ENCODE results near the gene FAM131A. TPM values are rescaled to one million over a fixed set of nuclear protein-coding genes. Genes with fewer than 3 reads are reported as not detected.

FAM131A gene
- total and polyA plus RNA-seq, 2 donors (not counting 3 experiments of a cell fraction or from before 2014, with no cell fraction given), result 19.9 to 29.9 TPM

DNA sequence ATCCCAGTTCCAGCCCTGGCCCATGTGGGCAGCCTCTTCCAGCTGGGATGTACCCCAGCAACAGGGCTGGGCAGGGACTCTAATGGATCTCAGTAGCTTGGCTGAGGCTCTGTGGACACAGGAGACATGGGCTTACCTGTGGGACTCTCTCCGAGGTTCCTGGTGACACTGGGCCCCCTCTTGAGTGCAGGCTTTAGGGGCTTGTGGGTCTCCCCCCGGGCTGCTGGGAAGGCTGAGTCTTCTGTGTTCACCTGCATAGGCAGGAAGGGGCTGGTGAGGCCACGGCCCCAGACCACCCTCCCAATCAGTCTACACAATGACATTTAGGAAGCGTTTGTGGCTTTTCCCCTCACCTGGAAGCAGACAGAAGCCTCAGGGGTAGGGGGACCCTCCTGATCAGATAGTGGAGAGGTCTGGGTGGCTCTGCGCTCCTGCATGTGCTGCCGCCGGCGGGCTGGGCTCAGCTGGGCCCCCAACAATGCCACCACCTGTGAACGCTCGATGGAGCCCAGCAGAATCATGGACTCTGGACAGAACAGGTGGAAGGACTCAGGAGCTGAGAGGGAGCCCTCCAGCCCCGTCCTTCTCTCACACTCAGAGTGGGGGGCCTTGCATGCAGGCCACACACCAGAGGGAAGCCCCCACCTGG is 15.6 kb downstream of the FAM131A start:
- H3K79me2 ChIP-seq (ENCODE audit: control insufficient read depth, insufficient read depth, low read length), result no peaks in the 10 kb centered on the region
- H3K9me3 ChIP-seq (replicated peaks; ENCODE audit: control insufficient read depth, insufficient read depth, low read length), result no peaks in the 10 kb centered on the region
- intact Hi-C loops (cut with micrococcal nuclease), result no loop called here
- H3K9ac ChIP-seq (replicated peaks; ENCODE audit: extremely low read depth, insufficient read depth, low read length), result no peak overlapping the region
- no peak overlapping the region for H3K4me2 ChIP-seq (ENCODE audit: insufficient read depth, low read length)
- H3K36me3 ChIP-seq (ENCODE audit: control insufficient read depth in 2 of 2, extremely low read depth in 1 of 2, insufficient read depth in 2 of 2, low read length in 2 of 2), result peaks cover 0 to 3% of the 10 kb centered on the region in 2 experiments
- no peaks in the 10 kb centered on the region for H3K9me1 ChIP-seq (replicated peaks; ENCODE audit: control insufficient read depth, extremely low read depth, insufficient read depth, low read length)
- no peaks in the 10 kb centered on the region for H4K20me1 ChIP-seq (replicated peaks; ENCODE audit: control insufficient read depth, extremely low read depth, insufficient read depth, low read length)
- DNase-seq (ENCODE audit: low read depth, low spot score), result no peak
- H3K4me3 ChIP-seq (replicated peaks in 1 of 3; ENCODE audit: insufficient read depth in 1 of 3, low read depth in 1 of 3, low read length in 3 of 3), result no peak overlapping the region
- ChIA-PET POLR2A (interaction anchor here (0.5 to 0.6 kb wide), 2 partner anchors 214 to 233 kb away, joined by 4 to 6 read pairs; no protein-coding TSS in a partner anchor), CTCF (interaction anchor here (0.8 to 2.6 kb wide), 17 partner anchors 8 to 188 kb away, joined by 3 to 11 read pairs (median 5); partner anchors contain the start of gene FAM131A)
- BruUV-seq (replicated peaks), result no TSS peak
- no peak overlapping the region for H2AFZ ChIP-seq (ENCODE audit: low read depth, low read length)
- no peak for FAIRE-seq
- H3K4me1 ChIP-seq (ENCODE audit: control insufficient read depth, extremely low read depth, insufficient read depth, low read length), result no peaks in the 10 kb centered on the region
- dilution Hi-C loops (cut with MboI; ENCODE audit: extremely low pct_ligation_motif_present, low sequenced_read_pairs), result no loop called here
- H3K27me3 ChIP-seq (ENCODE audit: control insufficient read depth in 2 of 2, insufficient read depth in 2 of 2, low read length in 2 of 2), result no peaks in the 10 kb centered on the region
- TF ChIP-seq POLR2A (IDR thresholded peaks at IDR 0.05; ENCODE audit: low read depth, low read length), result no peak
- no peak for TF ChIP-seq GATA2 (IDR thresholded peaks at IDR 0.05; ENCODE audit: insufficient read depth, insufficient read length, low read depth, low read length)
- no peak for TF ChIP-seq EZH2 (IDR thresholded peaks at IDR 0.05; ENCODE audit: borderline replicate concordance, low read depth, low read length, severe bottlenecking)
- no peak for TF ChIP-seq MYC (IDR thresholded peaks at IDR 0.05; ENCODE audit: low read depth, low read length)
- TF ChIP-seq, protein P1, sequence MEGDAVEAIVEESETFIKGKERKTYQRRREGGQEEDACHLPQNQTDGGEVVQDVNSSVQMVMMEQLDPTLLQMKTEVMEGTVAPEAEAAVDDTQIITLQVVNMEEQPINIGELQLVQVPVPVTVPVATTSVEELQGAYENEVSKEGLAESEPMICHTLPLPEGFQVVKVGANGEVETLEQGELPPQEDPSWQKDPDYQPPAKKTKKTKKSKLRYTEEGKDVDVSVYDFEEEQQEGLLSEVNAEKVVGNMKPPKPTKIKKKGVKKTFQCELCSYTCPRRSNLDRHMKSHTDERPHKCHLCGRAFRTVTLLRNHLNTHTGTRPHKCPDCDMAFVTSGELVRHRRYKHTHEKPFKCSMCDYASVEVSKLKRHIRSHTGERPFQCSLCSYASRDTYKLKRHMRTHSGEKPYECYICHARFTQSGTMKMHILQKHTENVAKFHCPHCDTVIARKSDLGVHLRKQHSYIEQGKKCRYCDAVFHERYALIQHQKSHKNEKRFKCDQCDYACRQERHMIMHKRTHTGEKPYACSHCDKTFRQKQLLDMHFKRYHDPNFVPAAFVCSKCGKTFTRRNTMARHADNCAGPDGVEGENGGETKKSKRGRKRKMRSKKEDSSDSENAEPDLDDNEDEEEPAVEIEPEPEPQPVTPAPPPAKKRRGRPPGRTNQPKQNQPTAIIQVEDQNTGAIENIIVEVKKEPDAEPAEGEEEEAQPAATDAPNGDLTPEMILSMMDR (IDR thresholded peaks at IDR 0.05; ENCODE audit: extremely low read depth in 1 of 2, insufficient read depth in 1 of 2, low read depth in 1 of 2, low read length in 2 of 2), result no peak
- no peak for TF ChIP-seq FOS (IDR thresholded peaks at IDR 0.05; ENCODE audit: borderline replicate concordance, insufficient read depth, low read length)
- TF ChIP-seq JUN (IDR thresholded peaks at IDR 0.05; ENCODE audit: borderline replicate concordance, insufficient read depth, insufficient read length, low read depth), result no peak
- TF ChIP-seq POLR2AphosphoS5 (IDR thresholded peaks at IDR 0.05; ENCODE audit: insufficient read depth, low read depth, low read length), result no peak
- no peak for TF ChIP-seq MAX (IDR thresholded peaks at IDR 0.05; ENCODE audit: insufficient read depth, insufficient read length)
- no peak overlapping the region for H3K27ac ChIP-seq (ENCODE audit: insufficient read depth, low read depth, low read length)

All from endothelial cell of umbilical vein (primary cell).